GM19467 (cell line): Measurements from ENCODE around the gene ATP11B.
A peak's percentile ranks its signal among the peaks of the same experiment; 100 is the strongest.

Source experiments
- ATAC-seq: cut with Tn5 transposase; IDR thresholded peaks from one replicate; pipeline ENCODE4 v1.9.1; 2021; ENCODE audit warnings: mild to moderate bottlenecking, moderate library complexity; ENCODE audit not compliant: unreplicated experiment

The ATP11B gene

DNA sequence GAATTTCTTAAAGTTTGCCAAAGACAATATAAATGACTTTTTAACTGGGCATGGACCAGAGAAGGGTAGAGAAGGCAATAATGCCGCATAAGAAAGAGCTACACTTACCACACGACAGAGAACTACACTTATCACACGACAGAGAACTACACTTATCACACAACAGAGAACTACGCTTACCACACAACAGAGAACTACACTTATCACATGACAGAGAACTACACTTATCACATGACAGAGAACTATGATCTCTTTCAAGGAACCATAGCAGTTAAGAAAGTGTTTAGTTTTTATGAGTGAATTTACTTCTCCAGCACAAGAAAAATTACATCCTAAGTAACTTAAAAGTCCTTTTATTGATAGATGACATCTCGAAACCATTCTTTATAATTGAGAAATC, 155.0 kb downstream of the ATP11B start:
- no peak for ATAC-seq

DNA sequence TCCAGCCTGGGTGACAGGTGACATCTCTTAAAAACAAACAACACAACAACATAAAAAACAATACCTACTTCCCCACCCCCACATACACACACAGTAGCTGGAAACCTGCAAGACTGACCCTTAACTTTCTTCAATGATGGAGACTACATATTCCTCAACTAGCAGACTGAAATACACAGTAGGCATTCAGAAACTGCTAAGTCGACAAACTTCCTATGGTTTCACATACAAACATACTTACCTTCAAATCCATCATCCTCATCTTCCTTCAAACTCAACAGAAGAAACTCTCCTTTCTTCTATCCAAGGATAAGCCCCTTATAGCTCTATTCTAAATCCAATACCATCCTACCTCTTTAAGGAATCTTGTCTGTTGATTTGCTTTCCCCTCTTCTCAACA, 156.4 kb downstream of the ATP11B start:
- ATAC-seq, result no peak

DNA sequence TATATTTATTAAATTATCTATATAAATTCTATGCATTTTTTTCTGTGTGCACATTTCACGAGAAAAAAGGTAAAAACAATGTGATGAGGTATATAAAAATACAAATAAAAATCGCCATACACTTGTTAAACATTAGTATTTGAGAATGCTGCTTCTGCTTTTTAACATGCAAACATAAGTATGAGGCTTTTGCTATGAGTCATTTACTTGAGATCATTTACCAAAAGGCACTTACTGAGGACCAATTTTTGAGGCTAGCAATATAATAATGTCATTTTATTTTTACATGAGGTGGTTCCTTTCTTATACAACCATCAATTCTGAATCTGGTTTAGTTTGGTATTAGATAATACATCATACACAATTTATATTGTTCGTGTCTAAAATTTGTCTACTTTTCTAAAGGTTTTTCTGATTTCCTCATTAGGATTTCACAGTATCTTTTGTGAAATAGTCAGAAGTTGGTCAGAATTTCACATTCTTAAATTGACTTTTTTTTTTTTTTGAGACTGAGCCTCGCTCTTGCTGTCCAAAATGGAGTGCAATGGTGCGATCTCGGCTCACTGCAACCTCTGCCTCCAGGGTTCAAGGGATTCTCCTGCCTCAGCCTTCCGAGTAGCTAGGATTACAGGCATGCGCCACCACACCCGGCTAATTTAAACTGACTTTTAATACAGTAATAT, 161.4 kb downstream of the ATP11B start:
- ATAC-seq, result peak; percentile 93

DNA sequence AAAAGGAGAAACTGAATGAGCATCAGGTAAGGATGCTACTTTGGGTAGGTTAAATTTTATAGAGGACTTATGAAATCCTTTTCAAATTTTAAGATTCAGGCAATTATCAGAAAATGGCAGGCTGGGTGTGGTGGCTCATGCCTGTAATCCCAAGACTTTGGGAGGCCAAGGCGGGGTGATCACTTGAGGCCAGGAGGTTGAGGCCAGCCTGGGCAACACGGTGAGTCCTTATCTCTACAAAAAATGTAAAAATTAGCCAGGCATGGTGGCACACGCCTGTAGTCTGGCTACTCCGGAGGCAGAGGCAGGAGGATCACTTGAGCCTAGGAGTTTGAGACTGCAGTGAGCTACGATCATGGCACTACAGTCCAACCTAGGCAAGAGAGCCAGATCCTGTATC, 163.9 kb downstream of the ATP11B start:
- no peak for ATAC-seq

DNA sequence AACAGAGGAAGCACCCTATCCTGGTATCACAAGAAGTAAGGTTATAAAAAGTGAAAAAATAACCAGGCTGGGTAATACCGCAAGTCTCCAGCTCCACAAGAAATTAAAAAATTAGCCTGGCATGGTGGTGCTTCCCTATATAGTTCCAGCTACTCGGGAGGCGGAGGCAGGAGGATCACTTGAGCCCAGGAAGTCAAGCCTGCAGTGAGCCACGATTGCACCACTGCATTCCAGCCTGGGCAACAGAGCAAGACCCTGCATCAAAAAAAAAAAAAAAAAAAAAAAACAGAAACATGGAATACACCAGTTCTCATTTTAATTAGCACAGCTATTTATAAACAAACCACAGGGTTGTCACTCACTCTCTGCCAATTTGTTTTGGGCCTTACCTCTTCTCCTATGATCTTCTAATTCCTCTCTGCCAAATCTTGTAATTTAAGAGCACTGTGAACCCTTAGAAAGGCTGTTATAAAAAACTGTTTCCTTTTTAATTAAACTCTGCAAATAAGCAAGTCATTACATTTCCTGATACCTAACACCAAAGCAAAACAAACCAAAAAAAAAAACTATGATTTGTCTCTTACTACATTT, 164.5 kb downstream of the ATP11B start:
- ATAC-seq, result no peak

DNA sequence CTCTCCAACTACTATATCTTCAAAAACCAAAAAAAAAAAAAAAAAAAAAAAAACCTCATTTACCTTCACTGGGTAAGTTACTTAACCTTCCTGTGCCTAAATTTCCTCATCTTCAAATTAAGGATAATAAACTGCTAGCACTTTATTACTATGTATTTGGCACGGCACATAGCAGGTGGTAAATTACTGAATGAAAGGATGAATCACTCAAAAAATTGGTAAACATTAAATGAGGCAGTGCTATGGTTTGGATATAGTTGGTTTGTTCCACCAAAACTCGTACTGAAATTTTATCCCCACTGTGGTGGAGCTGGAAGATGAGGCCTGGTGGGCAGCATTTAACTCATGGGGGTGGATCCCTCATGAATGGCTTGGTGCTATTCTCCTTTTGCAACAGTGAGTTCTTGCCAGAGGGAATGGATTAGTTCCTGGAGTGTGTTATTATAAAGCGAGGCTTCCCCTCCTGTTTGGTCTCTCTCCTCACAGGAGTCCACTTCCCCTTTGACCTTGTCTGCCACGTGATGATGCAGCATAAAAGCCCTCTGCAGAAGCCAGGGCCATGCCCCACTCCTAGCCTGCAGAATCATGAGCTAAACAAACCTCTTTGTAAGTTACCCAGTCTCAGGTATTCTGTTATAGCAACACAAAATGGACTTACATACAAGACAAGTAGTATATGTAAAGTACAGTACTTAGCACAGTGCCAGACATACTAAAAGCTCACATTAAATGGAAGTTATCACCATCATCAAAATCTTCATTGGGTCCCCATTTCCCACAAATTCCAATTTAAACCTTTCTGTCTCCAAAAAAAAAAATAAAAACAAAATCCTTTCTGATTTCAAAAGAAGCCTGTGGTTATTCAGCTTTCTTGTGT, 166.4 kb downstream of the ATP11B start:
- no peak for ATAC-seq

DNA sequence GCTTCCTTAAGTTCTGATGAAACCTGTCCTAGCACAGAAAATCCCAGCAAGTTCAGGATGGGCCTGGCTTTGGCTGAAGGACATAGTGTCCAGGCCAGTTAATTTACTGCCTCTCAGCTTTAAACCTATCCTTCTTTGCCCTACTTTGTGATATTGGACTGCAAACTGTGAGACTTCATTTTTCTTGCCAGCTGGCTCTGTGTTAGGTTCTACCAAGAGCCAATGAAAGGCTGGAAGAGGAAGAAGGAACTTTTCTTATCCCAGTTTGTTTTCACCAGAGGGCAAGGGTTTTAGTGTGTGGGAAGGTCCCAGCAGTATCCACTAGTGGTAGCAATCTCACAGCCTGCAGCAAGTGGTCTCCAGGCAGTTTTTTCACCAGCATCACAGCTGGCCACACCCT, 168.9 kb downstream of the ATP11B start:
- ATAC-seq, result no peak

DNA sequence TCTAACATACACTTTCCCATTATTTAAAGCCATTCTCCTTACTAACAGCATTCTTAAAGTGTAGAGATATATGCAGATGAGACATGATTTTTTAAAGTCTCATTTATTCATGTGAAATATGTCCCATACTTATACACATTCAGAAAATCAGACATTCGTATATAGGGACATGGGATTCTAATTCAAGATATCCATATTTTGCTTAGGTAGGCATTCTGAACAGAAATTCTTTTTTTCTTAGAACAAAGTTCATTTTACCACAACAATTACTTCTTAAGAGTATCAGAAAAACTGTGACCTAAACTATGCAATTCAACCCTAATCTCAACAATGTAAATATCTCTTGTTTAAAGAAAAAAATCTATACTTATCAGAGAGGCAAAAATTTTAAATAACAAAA, 170.9 kb downstream of the ATP11B start:
- ATAC-seq, result no peak

DNA sequence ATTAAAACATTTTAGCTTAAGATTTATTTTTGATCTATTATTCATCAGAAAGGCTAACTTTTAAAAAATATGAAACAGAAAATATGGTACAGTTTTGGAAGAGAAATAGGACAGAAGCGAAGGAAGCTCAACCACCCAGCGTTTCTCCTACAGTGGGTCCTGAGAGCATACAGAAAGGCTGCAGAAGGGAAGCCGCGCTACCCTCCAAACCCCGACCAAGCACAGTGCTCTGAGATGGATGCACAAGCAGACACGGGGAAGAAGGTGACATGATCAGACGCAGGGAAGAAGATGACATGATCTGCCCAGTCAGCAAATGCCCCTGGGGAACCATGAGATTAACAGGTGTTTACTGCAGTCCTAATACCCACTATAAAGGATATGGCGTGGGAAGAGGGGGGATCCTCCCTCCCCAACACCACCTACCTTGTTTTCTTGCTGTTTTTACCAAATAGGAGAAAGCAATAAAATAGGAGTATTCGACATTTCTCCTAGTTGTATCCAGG, 172.6 kb downstream of the ATP11B start:
- no peak for ATAC-seq

DNA sequence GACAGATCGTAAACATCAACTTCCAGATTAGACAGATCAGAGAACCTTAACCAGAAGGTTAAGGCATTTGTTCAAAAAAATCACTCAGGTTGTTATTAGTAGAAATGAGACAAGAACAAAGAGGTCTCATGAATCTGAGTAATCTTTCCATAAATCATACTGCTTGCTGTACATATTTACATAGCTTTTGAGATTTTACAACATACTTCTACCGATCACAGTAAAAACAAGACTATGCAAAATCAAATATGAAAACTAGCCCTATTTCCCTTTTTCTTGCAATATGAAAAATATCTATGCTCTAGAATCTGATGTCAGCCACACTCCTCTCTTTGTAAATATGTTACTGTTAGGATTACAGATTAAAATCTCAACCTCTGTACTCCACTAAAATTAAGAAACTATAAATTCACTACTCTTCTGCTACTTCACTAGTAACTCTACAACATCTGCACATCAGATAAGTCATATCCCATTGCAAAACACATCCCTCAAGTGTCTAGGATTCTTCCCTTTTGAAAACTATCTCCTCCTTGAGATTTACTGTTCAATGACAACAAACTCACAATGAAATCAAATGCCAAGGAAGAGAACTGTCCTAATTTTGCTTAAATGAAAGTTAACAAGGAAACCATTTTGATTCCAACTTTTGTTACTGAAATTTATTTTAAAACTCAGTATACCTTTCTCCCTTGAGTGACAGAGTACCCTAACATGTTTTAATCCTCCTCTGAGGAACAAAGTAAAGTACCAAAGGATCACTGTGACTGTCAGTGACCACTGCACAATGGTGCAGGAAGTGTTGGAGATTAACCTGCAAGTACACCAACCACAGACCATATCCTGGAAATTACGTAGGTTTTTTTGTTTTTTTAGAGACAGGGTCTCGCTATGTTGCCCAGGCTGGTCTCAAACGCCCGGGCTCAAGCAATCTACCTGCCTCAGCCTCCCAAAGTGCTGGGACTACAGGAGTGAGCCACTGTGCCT, 174.2 kb downstream of the ATP11B start:
- ATAC-seq, result peak; percentile 64

DNA sequence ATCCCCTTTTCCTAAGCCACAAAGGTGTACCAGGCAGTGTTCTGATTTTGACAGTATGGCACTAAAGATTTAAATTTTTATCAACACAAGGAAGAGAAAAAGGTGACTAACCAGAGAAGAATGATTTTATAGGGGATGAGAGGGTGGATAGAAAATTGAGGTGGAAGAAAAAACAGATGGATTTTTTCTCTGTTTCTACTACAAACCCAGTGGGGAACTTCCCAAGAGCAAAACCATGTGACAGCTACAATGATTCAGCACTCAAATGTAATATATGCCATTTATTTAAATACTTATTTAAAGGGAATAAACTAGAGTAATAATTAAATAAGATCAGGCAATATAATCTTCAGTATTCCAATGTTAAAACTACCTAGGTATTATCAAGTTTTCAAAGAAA, 176.0 kb downstream of the ATP11B start:
- ATAC-seq, result no peak

DNA sequence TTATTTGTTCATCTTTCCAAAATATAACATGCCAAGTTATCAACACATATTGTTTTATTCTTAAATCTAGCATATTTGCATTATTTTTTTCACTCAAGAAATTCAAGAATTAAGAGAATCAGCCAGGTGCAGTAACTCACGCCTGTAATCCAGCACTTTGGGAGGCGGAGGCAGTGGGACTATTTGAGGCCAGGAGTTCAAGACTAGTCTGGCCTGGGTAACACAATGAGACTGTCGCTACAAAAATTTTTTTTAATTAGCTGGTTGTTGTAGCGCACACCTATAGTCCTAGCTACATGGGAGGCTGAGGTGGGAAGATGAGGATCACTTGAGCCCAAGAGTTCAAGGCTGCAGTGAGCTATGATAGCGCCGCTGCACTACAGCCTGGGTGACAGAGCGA, 176.5 kb downstream of the ATP11B start:
- no peak for ATAC-seq

DNA sequence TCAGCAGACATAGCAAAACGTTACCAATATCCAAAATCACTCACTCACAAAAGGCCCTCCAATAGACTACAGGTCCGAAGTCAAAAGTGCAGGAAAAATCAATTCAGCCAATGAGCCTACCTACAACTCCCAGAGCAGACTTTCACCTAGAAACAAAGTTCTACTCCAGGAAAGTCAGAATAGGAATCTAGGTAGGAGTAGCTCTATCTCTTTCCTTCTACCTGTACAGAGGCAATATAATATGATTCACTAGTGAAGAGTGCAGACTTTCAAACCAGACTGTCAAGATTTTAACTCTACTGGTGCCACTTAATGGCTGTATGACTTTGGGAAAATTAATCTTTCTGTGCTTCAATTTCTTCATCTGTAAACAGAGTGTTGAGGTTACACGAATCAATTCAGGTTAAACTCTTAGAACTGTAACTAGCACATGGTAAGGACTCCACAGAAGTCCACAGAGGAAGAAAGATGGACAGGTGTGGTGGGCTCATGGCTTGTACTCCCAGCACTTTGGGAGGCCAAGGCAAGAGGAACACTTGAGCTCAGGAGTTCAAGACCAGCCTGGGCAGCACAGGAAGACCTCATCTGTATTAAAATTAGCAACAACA, 177.6 kb downstream of the ATP11B start:
- no peak for ATAC-seq
